RWPE2 (cell line): ENCODE results near the gene MGAM2.

Experiments
- ATAC-seq: fragments of 200-7000 bp; cut with Tn5 transposase; 3 replicates; pipeline ENCODE4 v1.9.1; 2021; ENCODE audit warnings: low read depth
- DNase-seq: peaks from one replicate; pipeline ENCODE4 v3.0.0-alpha.2; 2020; ENCODE audit warnings: low spot score
- H3K27ac ChIP-seq: fragments of 450-650 bp; 2 replicates; pipeline ENCODE4 v1.5.1; 2017; ENCODE audit warnings: mild to moderate bottlenecking; ENCODE audit not compliant: poor library complexity, severe bottlenecking
- H3K27me3 ChIP-seq: fragments of 250-450 bp; sonication (Bioruptor Pico); 2 replicates; pipeline ENCODE4 v1.5.1; 2021; ENCODE audit warnings: mild to moderate bottlenecking, moderate library complexity; ENCODE audit not compliant: insufficient read depth, poor library complexity, severe bottlenecking
- H3K36me3 ChIP-seq: fragments of 250-450 bp; sonication (Bioruptor Pico); 2 replicates; pipeline ENCODE4 v1.5.1; 2020; ENCODE audit warnings: low read depth, mild to moderate bottlenecking, moderate library complexity
- H3K4me1 ChIP-seq: fragments of 250-450 bp; sonication (Bioruptor Pico); 2 replicates; pipeline ENCODE4 v1.5.1; 2021; ENCODE audit warnings: mild to moderate bottlenecking, moderate library complexity; ENCODE audit not compliant: insufficient read depth, poor library complexity, severe bottlenecking
- H3K4me3 ChIP-seq: fragments of 250-450 bp; sonication (Bioruptor Pico); 2 replicates; pipeline ENCODE4 v1.5.1; 2021; ENCODE audit warnings: mild to moderate bottlenecking, moderate library complexity; ENCODE audit not compliant: severe bottlenecking
- H3K9me3 ChIP-seq: fragments of 250-450 bp; sonication (Bioruptor Pico); 2 replicates; pipeline ENCODE4 v1.5.1; 2021; ENCODE audit warnings: mild to moderate bottlenecking, moderate library complexity; ENCODE audit not compliant: severe bottlenecking
- TF ChIP-seq, protein P1 (sequence below): fragments of 450-650 bp; IDR thresholded peaks from one replicate; pipeline ENCODE4 v1.5.1; 2017; ENCODE audit warnings: mild to moderate bottlenecking, moderate library complexity; ENCODE audit not compliant: poor library complexity, severe bottlenecking

MGAM2 gene

DNA sequence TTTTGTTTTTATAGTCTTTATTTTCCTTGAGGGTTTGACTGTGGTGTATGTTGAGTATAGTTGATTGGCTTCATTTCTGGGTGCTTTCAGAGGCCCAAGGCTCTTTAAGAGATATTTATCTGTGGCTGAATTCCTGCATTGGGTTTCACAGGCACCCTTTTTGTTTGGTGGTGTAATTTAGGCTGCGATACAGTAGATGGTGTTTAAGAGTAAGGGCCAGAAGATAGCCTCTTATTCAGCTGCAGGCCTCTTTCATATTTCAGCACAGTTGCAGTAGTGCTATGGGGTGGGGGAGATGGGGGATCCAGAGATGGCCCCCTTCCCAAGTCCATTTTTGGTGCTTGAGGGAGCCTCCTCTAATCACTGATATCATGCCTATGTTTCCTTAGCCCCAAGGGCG, 69.7 kb downstream of the MGAM2 start:
- H3K27me3 ChIP-seq, result no peaks in the 10 kb centered on the region
- H3K36me3 ChIP-seq, result no peaks in the 10 kb centered on the region
- no peaks in the 10 kb centered on the region for H3K4me1 ChIP-seq
- H3K27ac ChIP-seq, result no peak overlapping the region
- no peak for DNase-seq
- TF ChIP-seq, protein P1, sequence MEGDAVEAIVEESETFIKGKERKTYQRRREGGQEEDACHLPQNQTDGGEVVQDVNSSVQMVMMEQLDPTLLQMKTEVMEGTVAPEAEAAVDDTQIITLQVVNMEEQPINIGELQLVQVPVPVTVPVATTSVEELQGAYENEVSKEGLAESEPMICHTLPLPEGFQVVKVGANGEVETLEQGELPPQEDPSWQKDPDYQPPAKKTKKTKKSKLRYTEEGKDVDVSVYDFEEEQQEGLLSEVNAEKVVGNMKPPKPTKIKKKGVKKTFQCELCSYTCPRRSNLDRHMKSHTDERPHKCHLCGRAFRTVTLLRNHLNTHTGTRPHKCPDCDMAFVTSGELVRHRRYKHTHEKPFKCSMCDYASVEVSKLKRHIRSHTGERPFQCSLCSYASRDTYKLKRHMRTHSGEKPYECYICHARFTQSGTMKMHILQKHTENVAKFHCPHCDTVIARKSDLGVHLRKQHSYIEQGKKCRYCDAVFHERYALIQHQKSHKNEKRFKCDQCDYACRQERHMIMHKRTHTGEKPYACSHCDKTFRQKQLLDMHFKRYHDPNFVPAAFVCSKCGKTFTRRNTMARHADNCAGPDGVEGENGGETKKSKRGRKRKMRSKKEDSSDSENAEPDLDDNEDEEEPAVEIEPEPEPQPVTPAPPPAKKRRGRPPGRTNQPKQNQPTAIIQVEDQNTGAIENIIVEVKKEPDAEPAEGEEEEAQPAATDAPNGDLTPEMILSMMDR, result no peak
- no peaks in the 10 kb centered on the region for H3K9me3 ChIP-seq
- ATAC-seq, result no peak
- H3K4me3 ChIP-seq, result no peak overlapping the region

GRCh38 chr7:142181966-142182365, 70.4 kb downstream of the MGAM2 start:
- ATAC-seq (no peak), DNase-seq (no peak)
- H3K27ac ChIP-seq, result no peak overlapping the region
- H3K4me3 ChIP-seq, result no peak overlapping the region
- H3K36me3 ChIP-seq, result no peaks in the 10 kb centered on the region
- no peaks in the 10 kb centered on the region for H3K27me3 ChIP-seq
- TF ChIP-seq, protein P1, result no peak
- no peaks in the 10 kb centered on the region for H3K9me3 ChIP-seq
- no peaks in the 10 kb centered on the region for H3K4me1 ChIP-seq

GRCh38 chr7:142185069-142185468, 73.6 kb downstream of the MGAM2 start:
- ATAC-seq, result no peak
- Histone ChIP-seq H3K9me3 (no peaks in the 10 kb centered on the region), H3K36me3 (no peaks in the 10 kb centered on the region)

GRCh38 chr7:142185801-142186200, 74.3 kb downstream of the MGAM2 start:
- Histone ChIP-seq H3K27me3 (no peaks in the 10 kb centered on the region), H3K27ac (no peak overlapping the region), H3K9me3 (no peaks in the 10 kb centered on the region), H3K4me3 (no peak overlapping the region), H3K4me1 (no peaks in the 10 kb centered on the region), H3K36me3 (no peaks in the 10 kb centered on the region)
- no peak for DNase-seq
- TF ChIP-seq, protein P1, result no peak
- no peak for ATAC-seq

More at GRCh38 chr7:142185069-142185468, 73.6 kb downstream of the MGAM2 start:
- TF ChIP-seq, protein P1, result no peak
- Histone ChIP-seq H3K27ac (no peak overlapping the region), H3K27me3 (no peaks in the 10 kb centered on the region), H3K4me1 (no peaks in the 10 kb centered on the region), H3K4me3 (no peak overlapping the region)
- DNase-seq, result no peak

DNA sequence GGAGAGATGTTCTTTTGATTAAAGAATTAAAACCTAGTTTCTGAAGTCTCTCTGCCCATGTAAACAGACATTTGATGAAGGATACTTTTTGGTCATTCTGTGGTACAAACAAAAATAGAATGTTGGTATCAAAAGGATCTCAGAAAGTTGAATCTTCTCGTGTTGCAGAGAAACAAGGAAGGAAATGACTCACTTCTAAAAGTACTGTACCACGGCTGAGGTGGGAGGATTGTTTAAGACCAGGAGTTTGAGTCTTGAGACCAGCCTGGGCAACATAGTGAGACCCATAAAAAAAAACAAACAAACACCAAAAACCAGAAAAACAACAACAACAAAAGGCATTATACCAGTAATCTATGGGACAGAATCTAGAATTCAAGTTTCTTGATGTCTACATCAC, 76.6 kb downstream of the MGAM2 start:
- H3K27me3 ChIP-seq, result no peaks in the 10 kb centered on the region
- H3K36me3 ChIP-seq, result no peaks in the 10 kb centered on the region
- no peaks in the 10 kb centered on the region for H3K9me3 ChIP-seq
- TF ChIP-seq, protein P1, result no peak
- no peak overlapping the region for H3K4me3 ChIP-seq
- H3K27ac ChIP-seq, result no peak overlapping the region
- H3K4me1 ChIP-seq, result no peaks in the 10 kb centered on the region
- DNase-seq (no peak), ATAC-seq (no peak)
